ENCODE results near the gene ZBTB42. TPM values are rescaled to one million over a fixed set of nuclear protein-coding genes. Genes with fewer than 3 reads are reported as not detected.
"Not testable (repeated sequence)": the region's sequence is repeated elsewhere in the genome, so short reads cannot be mapped to it uniquely, and the experiment has no call there.

Gene ZBTB42
- total RNA-seq, 1 donor from 2014 or later = 5.3 TPM

- no peak for DNase-seq
- intact Hi-C loops (cut with micrococcal nuclease) = loop anchor here (10.0 kb wide), 1 partner anchor 58 kb away; no protein-coding TSS in a partner anchor
- no peak for ATAC-seq
Observed at GRCh38 chr14:104822821-104823615, 22.1 kb downstream of the ZBTB42 start.

- intact Hi-C loops (cut with micrococcal nuclease) = loop anchor here (10.0 kb wide), 1 partner anchor 60 kb away; no protein-coding TSS in a partner anchor
- no peak for DNase-seq
Observed at GRCh38 chr14:104824353-104824997, 23.6 kb downstream of the ZBTB42 start.

DNA sequence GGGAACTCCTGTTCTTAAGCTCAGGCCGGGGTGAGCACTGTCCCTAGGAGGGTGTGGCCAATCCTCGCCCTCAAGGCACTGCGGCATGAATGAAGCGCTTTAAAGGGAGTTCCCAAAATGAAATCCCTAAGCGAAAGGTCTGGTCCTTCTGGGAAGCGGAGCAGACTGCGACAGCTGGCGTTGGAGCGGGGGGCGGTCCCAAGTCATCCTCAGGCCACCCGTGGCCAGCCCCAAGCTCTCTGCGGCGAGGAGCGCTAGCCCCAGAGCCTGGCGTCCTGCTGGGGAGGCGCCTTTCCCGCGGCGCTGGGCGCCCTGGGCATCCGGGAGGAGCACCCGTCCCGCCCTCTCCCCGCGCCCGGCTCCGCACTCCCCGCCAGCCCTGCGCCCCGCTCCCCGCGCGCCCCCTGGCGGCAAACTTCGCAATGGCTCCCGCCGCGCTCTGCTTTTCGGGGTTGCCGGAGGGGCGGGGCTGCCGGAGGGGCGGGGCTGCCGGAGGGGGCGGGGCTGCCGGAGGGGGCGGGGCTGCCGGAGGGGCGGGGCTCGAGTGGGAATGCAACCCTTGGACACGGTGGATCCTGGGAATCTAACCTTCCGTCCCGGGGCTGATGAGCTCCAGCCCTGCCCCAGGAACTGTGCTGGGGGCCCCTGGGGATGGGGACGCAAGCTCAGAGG is 25.4 kb downstream of the ZBTB42 start:
- DNase-seq (peak; percentile 96), ATAC-seq (peak; percentile 92)
- intact Hi-C loops (cut with micrococcal nuclease) = loop anchor here (10.0 kb wide), 1 partner anchor 62 kb away; no protein-coding TSS in a partner anchor

More at GRCh38 chr14:104824353-104824997, 23.6 kb downstream of the ZBTB42 start:
- no peak for ATAC-seq

DNA sequence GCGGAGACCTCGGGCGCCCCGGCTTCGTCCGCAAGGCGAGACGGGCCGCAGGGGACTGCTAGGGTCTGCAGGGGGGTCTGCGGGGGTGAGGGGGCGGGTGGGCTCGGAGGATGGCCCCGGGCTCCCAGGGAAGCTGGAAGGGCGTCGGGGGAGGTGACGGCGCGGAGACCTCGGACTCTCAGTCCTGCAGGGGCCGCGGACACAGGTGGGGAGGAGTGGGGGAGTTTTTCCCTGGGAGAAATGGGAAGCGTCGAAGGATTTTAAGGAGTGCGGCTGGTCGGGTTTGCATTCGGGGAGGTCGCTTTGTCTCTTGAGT is 25.9 kb downstream of the ZBTB42 start:
- no peak for DNase-seq
- no peak for ATAC-seq
- intact Hi-C loops (cut with micrococcal nuclease) = loop anchor here (10.0 kb wide), 1 partner anchor 62 kb away; no protein-coding TSS in a partner anchor

GRCh38 chr14:104827177-104828055 is 26.5 kb downstream of the ZBTB42 start:
- peak; percentile 40 for ATAC-seq
- intact Hi-C loops (cut with micrococcal nuclease) = loop anchor here (10.0 kb wide), 1 partner anchor 63 kb away; no protein-coding TSS in a partner anchor
- peak; percentile 51 for DNase-seq

DNA sequence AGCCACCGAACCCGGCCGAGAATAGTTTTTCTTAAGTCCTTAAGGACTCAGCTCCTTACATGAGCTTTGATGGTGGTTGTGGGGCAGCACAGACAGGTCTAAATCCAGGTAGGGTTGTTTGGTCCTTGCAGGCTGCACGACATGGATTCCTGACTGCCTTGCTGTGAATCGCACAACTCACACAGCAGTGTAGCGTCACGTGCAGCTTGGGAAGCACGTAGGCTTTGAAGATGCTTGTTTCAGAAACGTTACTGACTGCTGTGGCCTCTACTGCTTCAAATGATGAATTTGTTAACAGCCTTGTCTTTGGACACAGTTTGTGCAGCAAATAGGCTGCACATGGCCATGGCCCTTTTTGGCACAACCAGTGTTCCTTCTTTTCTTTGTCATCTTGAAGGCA is 29.9 kb downstream of the ZBTB42 start:
- ATAC-seq (no peak), DNase-seq (no peak)
- intact Hi-C loops (cut with micrococcal nuclease) = no loop called here

DNA sequence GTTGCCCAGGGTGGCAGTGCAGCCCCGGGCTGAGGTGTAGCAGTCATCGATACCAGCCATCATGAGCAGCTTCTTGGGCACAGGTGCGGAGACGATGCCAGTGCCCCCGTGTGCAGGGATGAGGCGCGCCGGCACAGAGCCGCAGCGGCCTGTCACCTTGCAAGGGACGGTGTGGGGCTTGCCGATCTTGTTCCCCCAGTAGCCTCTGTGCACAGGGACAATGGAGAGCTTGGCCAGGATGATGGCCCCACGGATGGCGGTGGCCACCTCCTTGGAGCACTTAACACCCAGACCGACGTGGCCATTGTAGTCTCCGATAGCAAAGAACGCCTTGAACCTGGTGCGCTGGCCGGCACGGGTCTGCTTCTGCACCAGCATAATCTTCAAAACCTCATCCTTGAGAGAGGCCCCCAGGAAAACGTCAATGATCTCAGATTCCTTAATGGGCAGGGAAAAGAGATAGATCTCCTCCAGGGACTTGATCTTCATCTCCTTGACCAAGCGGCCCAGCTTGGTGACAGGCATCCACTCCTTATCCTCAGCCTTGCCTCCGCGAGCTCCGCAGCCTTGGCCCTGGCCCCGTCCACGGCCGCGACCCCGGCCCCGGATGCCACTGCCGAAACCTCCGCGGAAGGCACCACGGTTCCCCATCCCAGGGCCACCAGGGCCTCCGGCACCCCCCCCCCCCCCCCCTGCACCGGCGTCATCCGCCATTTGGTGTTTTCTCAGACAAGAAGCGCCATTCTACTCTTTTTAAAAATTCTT is 35.5 kb downstream of the ZBTB42 start:
- ATAC-seq; DNase-seq; intact Hi-C loops (cut with micrococcal nuclease): not testable (repeated sequence)

- ATAC-seq (no peak), DNase-seq (no peak)
- intact Hi-C loops (cut with micrococcal nuclease) = no loop called here
Observed at GRCh38 chr14:104841730-104842129, 40.8 kb downstream of the ZBTB42 start.

- intact Hi-C loops (cut with micrococcal nuclease) = no loop called here
- DNase-seq = no peak
- no peak for ATAC-seq
Observed at GRCh38 chr14:104843006-104843405, 42.1 kb downstream of the ZBTB42 start.

GRCh38 chr14:104843442-104844305 is 42.8 kb downstream of the ZBTB42 start:
- ATAC-seq (peak; percentile 62), DNase-seq (no peak)
- intact Hi-C loops (cut with micrococcal nuclease) = no loop called here

GRCh38 chr14:104844306-104845032 is 43.6 kb downstream of the ZBTB42 start:
- peak; percentile 29 for ATAC-seq
- DNase-seq = no peak
- intact Hi-C loops (cut with micrococcal nuclease) = no loop called here

GRCh38 chr14:104845033-104845666 is 44.2 kb downstream of the ZBTB42 start:
- no peak for ATAC-seq
- intact Hi-C loops (cut with micrococcal nuclease) = no loop called here

GRCh38 chr14:104845834-104846441 is 45.0 kb downstream of the ZBTB42 start:
- DNase-seq = no peak
- intact Hi-C loops (cut with micrococcal nuclease) = no loop called here

More at GRCh38 chr14:104845033-104845666, 44.2 kb downstream of the ZBTB42 start:
- DNase-seq = no peak

GRCh38 chr14:104852280-104852663 is 51.4 kb downstream of the ZBTB42 start:
- no peak for ATAC-seq
- intact Hi-C loops (cut with micrococcal nuclease) = no loop called here
- DNase-seq = no peak

More at GRCh38 chr14:104845834-104846441, 45.0 kb downstream of the ZBTB42 start:
- ATAC-seq = no peak

Measured in left ventricle myocardium superior (tissue), 1 donor.